Activated T-cell treated with anti-CD3 and anti-CD28 coated beads, Interleukin-2, amount 50 U/mL, for 48 hours (primary cell): ENCODE measurements around the gene PCSK6.
"Not testable (repeated sequence)": the region's sequence is repeated elsewhere in the genome, so short reads cannot be mapped to it uniquely, and the experiment has no call there.

Experiments used
- DNase-seq, 2 experiments: peaks; one replicate each; pipeline ENCODE4 v3.0.0-alpha.2; 2020

Gene PCSK6

DNA sequence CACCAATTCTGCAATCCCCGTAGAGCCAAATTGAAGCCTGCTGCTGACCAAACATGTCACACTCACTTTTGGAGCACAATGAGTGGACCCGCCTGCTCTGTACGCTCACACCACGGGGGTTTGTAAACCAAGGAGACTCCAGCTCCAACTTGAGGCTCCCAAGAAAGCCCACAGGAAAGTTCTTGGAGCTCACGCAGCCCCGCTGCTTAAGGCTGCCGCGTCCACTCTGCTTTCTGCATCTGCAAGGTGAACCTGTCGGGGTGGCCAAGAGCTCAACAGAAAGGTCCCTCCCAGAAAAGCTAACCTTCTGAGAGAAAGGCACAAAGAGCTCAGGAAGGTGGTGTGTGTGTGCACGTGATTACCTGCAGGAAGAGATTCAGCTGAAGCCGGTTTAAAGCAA lies 94.9 kb downstream of the PCSK6 start:
- no peak for DNase-seq

DNA sequence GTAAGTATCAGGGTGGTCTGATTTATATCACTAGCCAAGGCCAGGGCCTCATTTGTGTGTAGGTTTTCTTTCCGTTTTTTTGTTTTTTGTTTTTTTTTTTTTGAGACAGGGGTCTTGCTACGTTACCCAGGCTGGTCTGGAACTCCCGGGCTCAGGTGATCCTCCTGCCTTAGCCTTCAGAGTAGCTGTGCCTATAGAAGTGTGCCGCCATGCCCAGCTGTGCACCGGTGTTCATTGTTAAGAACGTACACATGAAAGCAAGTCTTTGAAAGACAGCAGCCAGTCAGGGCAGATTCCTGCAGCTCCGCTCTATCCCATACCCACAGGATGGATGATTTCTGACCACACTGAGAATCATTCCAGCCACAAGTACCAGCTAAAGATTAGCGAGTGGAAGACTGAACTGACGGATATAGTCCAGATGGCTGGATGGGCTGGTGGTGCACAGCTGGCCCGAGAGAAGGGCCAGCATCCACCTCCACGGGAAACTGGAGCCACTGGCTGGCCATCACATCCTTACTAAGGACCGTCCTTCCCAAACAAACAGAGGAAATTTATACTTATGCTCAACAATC lies 95.4 kb downstream of the PCSK6 start:
- DNase-seq = no peak

DNA sequence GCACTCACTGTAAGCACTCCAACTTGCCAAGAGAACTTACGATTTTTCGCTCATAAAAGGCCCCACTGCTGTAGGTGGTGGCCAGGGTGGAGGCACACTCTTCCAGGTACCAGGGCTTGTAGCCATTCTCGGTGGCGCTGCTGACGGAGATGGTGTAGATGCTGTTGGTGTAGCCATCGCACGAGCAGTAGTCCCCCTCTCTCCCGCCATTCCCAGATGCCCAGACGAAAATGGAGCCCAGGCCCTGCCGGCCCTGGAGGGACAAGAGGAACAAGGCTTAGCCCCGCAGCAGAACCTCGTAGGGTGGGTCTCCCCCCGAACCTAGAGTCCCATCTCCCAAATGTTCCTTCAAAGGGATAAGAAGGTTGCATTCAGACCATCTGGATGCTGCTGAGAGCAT lies 96.3 kb downstream of the PCSK6 start:
- DNase-seq = no peak

DNA sequence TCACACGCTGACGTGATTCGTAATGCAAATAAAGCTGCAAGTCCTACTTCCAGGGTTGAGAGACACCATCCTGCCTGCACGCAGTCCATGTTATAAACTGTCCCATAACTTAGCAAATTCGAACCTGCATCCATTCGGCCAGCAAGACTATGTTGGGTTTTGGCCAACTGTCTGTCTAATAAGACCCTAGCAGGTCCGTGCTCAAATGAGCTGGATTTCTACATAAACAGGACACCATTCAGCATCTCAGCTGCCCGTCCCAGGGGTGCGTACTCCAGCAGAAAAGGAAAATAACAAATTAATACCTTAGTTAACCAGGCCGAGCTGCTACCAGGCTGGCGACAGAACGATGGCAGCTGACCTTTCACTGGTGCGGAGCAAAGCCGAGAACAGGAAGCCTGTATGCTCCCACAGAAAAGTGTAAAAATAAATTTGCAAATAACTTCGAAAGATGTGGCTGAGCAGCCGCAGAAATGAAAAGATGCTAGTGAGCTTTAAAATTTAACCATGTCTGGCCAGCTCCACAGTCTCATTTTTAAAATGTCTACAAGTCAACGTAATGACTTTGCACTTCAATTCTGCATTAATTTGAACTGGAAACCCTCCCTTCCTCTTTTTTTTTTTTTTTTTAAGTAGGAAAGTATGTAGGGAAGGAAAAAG lies 97.4 kb downstream of the PCSK6 start:
- DNase-seq = no peak

DNA sequence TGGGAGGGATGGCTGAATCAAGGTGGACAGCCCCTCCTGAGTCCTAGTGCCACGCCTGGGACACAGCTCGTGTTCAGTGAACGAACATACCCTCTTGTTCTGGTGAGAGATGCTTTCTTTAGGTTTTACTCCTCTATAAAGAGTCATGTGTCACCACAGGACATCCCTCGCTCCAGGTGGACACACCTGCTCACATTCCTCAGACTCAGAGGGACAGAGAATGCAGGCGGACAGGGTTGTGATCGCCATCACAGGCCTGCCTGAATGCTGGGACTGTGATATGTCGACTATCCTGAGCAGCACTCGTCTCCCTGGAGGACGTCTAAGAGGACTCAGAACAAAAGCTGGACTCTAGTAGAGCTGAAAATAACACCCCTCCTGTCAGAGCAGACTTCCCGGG lies 98.1 kb downstream of the PCSK6 start:
- DNase-seq = no peak

DNA sequence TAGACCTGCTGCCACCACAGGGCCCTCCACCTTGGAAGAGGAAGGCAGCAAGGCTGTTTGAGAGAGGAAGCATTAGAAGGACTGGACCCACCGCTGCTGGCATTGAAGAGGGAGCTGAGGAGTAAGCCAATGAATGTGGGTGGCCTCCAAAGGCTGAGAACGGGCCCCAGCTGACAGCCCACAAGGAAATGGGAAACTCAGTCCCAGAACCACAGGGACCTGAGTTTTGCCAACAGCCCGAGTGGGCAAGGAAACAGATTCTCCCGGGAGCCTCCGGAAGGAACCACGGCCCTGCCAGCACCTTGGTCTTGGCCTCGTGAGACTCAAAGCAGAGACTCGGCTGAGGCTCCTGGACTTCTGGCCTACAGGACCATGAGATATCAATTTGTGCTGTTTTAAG lies 99.0 kb downstream of the PCSK6 start:
- no peak for DNase-seq

DNA sequence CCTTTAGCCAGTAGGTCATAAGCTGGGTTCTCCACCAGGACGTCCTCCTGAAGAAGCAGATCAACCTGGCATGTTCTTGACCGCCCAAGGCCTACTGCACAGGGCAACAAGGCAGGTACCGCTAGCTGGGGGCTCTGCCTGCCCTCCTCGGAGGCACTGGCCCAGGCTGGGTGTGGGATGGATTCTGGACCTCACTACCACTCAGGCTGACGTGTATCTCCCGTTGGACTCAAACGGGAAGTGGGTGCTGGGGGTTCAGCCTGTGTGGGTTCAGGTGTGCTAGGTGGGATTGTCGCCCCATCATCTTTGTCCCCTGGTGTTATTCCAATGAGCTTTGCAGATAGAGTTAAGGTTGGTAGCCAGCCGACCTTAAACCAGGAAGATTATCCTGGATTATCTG lies 99.4 kb downstream of the PCSK6 start:
- no peak for DNase-seq

DNA sequence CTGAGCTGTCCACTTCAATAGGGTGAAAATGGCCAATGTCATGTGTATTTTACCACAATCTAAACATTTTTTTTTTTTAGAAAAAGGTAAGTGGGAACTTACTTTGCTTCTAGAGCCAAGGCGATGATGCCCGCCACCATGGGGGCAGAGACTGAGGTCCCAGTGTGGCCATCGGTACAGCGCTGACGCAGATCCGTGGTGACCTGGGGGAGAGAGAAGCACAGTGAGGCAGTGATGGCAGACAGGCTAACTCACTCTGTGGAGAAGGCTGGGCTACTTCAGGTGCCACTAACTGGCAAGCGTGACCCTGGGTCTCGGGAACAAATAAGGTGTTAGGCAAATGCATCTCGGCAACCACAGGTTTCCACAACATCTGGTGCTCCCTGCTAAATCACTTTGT lies 100.1 kb downstream of the PCSK6 start:
- no peak for DNase-seq

DNA sequence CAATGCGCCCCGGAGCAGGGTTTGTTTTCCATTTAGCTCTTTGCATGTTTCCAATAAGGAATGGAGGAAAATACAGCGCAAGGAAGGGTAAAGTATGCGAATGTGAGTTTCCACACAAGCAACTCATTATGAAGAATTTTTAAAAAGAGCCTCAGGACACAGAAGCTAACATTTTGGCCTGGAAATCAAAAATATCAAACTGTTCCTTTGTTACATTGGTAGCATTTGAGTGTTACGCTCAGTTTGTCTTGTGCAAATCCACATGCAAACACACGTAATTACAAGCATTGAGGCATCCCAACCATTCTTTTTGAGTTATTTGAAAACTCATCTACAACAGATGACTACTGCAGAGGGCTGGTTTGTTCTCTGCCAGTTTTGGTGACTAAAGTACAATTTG lies 101.5 kb downstream of the PCSK6 start:
- no peak for DNase-seq

DNA sequence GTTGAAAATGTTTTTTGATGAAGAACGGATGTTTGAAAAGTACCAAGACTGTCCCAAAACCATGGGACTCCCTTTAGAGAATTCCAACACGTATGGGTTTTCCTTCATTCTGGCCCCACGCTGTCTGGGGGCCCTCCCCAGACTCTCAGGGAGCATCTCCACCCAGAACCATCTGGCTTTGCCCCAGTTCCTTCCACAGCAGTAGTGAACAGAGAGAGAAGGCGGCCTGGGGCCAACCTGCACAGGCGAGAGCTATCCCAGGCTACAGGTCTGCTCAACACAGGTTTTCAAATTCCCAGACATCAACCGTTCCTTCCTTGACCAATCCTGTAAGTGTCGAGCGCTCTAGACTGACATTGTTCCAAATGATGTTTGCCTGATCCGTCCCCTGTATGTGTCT lies 101.9 kb downstream of the PCSK6 start:
- no peak for DNase-seq

DNA sequence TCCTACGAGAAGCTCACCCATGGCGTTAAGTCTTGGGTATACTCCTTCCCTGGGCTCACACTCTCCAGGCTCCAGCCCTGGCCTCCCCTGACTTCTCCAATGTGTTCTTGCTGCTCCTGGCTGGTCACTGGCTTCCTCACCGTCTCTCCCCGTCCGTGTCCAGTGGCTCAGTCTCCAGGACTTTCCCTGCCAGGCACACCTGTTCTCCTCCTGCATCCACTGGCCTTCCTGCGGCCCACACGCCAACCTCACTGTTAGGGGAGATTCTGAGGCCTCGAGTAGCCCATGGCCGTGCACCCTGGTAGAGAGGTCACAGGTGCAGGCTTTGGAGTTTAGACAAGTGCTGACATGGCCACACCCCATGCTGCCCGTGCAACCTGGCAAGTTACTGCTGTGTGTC lies 102.5 kb downstream of the PCSK6 start:
- DNase-seq = no peak

DNA sequence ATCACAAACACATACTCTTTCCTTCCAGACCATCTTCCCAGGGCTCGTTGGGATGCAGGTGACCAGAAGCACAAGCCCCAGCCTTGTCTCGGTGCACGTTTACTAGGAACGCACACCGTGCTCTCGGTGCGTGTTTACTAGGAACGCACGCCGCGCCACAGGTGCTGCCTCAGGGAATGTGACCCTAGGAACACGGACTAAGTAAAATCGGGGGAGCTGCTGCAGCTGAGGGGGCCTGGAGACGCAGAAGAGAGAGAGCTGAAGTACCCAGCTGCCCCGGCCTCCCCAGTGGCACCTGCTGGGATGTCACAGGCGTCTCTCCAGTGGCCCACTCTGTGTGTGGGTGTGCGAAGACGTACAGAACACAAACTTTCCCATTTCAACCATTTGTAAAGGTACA lies 103.5 kb downstream of the PCSK6 start:
- DNase-seq = no peak

DNA sequence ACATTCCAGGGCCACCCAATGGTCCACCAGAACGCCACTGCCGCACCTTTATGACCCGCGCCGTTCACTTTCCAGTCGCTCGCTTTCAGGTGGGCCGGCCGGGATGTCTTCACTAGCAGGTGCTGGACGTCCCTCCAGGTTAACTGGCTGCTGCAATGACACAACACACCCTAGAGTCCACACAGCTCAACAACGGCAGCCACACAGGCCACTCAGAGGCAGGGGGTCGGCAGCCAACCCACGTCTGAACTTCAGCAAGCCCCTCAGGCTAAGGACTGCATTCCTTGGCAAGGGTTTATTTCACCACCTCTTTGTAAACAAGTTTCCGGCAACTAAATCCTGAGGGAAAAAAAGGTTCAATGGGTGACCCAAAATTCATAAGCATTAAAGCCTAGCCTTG lies 105.2 kb downstream of the PCSK6 start:
- DNase-seq = no peak

DNA sequence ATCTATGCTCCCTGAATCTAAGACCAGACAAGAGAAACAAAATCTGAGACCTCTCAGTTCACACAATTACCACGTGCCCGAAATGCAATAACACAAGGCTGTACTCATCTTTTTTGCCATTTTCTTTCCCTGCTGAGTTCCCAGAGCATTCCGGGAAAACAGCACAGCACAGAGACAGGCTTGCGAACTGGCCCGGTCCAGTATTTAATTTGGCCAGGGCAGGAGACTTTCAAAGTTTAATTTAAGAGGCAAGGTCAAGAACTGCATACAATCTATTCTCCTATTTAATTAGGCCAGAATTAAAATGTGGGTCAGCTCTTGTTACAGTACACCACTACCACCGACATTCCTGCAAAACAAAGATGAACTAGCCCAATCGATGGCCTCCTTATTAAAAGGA lies 107.0 kb downstream of the PCSK6 start:
- no peak for DNase-seq

DNA sequence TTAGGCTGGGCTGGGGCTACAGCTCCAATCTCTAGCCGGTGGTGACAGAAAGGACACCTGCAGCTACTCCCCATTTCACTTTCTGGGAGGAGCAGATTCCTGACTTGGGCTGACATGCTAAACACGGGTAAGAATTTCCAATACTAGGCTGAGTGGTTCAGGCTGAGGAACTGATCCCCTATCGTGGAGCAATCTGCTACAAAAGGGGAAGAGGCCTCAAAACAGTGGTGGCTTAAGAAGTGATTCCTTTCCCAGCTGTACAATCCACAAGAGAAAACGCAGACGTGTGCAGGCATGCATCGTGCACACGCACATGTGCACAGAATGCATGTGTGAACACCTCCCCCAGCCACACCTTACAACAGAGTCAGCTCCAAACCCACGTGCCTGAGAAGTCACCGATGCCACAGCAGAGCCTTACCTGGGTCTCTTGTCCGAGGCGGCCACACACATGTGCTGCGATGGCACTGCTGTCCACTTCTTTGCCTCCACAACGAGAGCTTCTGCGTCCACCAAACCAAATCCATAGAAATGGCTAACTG lies 107.8 kb downstream of the PCSK6 start:
- no peak for DNase-seq

DNA sequence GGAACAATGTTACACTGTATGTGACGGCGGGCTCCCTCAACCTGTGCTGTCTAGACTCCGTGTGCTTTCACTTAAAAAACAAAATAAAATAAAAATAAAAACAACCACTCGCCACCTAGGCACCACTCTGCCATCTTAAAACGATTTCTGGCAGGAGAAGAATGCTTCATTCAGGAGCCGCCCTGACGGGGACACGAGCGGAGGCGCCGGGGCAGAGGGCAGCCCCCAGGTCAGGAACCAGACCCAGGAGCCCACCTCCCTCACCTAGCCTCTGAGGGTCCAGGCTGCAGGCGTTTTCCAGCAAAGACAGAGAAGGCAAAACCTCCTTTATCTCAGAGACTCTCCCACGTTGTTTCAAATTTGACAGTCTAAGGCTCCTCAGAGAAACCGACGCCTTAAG lies 109.4 kb downstream of the PCSK6 start:
- no peak for DNase-seq

DNA sequence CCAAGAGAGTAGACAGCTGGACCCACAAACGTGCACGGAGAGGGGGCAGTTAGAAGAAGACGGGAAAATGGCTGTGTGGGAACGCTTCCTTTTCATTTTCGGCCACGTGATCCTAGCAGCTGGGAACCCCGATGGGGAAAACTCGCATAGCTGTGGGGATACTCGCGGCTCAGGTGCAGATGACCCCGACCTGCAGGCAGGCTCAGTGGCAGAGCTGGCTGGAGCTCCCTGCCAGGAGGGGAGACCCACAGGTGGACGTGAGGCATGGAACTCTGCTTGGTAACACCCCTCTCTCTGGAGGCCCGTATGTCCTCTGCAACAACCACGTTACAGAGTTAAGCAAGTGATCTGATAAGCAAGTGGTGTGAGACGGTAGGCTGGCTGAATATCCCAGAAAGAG lies 109.9 kb downstream of the PCSK6 start:
- DNase-seq = no peak

DNA sequence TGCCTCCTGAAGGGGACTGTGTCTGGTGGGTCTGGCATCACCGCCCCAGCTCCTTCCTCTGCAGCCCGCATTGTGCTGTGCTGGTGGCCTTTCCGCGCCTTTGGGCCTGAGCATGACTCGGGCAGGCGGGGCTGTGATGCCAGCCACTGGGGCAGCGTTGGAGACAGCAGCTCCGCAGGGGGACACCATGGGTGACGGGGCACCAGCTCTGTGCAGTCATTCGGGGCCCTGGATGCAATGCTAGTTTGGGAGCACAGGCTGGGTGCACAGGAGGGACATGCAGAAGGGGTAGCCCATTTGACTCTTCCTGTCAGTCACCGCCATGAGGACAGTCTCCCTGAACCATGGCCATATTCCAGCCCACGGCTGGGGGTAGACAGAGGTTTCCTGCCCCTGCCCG lies 110.6 kb downstream of the PCSK6 start:
- no peak for DNase-seq

DNA sequence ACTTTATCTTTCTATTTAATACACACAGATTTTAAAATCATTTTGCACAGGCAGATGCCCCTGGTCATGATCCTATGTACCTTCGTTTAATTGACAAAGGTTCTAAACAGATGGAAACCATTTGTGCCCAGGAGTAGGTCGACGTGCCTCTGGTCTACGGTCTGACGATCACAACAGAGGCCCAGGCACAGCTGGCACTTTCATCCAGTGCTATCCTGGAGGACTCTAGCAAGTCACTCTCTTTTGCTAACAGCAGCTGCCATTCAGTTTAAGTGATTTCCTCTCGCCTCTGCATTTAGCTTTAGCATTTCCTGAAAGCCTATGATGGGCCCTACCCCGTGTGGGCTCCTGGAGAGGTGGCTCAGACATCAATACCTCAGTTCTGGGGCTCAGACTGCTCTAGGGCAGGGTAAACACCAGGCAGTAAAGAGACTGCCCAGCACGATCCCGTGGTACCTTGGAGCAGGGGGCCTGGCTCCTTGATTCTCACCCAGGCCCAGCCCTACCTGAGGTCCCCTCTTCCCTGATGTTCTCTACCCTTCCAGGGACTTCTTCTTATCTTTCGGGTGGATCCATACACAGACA lies 111.2 kb downstream of the PCSK6 start:
- no peak for DNase-seq

DNA sequence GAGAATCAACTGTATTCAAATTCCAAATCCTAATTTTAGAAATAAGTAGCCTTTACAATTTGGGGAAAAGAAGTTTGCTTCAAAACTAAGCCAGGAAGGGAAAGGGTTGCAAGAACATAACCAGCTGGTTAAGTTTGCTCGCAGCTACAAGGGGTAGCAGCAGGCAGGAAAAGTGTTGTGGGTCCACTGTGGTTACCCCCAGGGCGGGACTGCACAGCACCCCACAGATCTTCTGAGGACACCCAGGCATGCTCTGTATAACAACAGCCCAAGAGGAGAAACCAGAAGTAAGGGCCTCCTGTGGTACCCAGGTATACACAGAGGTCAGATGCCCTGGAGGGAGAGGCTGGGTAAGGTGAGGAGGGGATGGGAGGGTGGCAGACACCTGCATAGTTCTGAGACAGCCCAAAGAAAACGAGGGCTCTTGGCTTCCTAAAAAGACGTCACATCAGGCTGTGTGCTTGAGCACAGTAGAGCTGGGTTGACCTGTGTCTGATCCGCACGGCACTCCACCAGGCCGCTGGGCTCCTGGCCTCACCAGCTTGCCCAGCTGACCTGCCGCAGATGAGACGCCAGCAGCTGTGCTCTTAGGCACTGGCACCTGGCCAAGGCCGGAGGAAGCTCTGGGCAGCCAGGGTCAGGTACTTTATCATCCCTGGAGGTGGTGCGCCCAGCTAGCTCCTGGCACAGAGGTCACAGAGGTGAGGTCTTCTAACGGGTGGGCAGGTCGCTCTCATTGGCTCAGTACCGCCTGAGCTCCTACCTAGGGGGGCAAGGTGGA lies 112.7 kb downstream of the PCSK6 start:
- DNase-seq = no peak

DNA sequence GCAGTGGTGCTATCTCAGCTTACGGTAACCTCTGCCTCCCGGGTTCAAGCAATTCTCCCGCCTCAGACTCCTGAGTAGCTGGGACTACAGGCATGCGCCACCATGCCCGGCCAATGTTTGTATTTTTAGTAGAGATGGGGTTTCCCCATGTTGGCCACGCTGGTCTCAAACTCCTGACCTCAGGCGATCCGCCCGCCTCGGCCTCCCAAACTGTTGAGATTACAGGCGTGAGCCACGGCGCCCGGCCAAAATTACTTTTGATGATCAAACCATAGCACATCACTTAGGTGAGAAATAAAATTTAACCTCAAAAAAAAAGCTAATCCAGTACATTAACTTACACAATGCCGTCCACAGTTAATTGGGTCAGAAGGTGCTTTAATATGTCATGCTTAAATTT lies 114.5 kb downstream of the PCSK6 start:
- DNase-seq = not testable (repeated sequence)

DNA sequence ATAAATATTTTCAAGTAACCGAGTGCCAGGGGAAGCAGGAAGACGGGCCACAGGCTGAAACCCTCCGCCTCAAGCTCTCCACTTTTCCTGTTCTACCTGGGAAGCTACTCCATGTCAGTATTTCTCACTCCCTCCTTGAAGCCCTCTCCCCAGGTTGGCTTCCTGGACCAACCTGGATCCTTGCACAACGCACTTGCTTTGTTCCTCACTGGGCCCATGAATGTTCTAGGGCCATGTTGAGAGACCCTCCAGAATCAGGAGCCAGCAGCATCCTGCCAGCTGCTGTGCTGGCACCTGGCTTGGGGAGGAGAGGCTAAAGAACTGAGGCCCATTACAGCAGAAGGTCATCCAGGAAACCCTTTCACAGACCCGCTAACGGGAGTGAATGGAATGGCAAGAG lies 115.2 kb downstream of the PCSK6 start:
- DNase-seq = no peak

DNA sequence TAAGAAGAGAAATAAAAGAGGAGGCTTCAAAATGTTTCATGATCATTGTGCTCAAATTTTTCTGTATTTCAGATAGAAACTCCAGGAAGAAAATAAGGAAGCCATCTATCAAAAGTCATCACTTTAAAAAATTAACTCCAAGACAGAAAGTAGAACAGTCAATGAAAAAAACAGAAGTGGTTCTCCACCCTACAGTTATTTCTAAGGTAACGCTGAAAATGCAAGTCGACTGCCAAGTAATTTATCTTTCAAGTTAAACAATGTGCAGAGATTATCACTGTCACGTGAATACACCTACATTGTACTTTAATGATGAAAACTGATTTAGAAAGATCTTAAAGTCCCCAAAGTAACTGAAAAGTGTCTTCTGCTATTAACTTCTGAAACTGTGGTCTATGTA lies 115.9 kb downstream of the PCSK6 start:
- DNase-seq = no peak

DNA sequence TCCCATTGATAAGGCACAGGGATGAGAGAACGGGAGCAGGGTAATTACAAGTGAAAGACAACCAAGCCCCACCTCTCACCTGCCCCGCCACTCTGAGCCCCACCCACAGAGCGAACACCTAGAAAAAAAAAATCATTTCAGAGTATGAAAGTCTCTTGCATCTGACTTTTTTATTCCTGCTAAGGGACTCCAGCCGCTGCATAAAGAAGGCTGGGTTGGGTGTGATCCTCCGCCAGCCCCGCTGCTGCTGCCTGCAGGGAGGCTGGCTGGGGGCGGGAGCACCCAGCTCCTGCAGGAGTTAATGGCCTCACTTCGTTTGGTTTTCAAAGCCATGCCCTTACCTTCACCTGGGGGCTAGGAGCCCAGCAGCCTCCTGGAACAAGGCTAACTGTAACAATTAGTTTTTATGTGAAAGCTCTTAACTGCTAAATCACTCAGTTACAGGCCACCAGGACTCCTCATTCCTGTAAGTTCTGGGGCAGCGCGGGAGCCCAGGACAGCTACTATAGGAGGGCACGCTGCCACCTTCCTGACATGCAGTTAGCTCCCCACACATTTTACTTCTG lies 116.5 kb downstream of the PCSK6 start:
- DNase-seq = no peak
